Left lung (tissue), 10 donors: ENCODE measurements around the gene CAB39L. TPM values are rescaled to one million over a fixed set of nuclear protein-coding genes. Genes with fewer than 3 reads are reported as not detected.
"Not testable (repeated sequence)": the region's sequence is repeated elsewhere in the genome, so short reads cannot be mapped to it uniquely, and the experiment has no call there.

ENCODE experiments used
- ATAC-seq: fragments of 200-7000 bp; cut with Tn5 transposase; one replicate; pipeline ENCODE4 v1.9.1; 2020; ENCODE audit warnings: moderate library complexity
- DNase-seq, 4 donors: peaks; one replicate each; pipeline ENCODE4 v3.0.0-alpha.2; 2013 to 2020
- H3K27ac ChIP-seq, 2 donors: fragments of 200-600 bp; sonication (generic) in 1 of 2; one replicate each; pipeline versions ENCODE4 v1.5.0 to v1.8.0; 2020 to 2021
- H3K27me3 ChIP-seq, 2 donors: fragments of 200-600 bp; sonication (generic) in 1 of 2; one replicate each; pipeline versions ENCODE4 v1.5.0 to v1.8.0; 2020 to 2021
- H3K36me3 ChIP-seq, 2 donors: fragments of 200-600 bp; sonication (generic) in 1 of 2; one replicate each; pipeline versions ENCODE4 v1.5.0 to v1.8.0; 2020 to 2021
- H3K4me1 ChIP-seq, 2 donors: fragments of 200-600 bp; one replicate each; pipeline ENCODE4 v1.8.0; 2021
- H3K4me3 ChIP-seq, 2 donors: fragments of 200-600 bp; sonication (generic) in 1 of 2; one replicate each; pipeline versions ENCODE4 v1.5.0 to v1.8.0; 2020 to 2021; ENCODE audit warnings: mild to moderate bottlenecking in 1 of 2
- H3K9me3 ChIP-seq, 2 donors: fragments of 200-600 bp; sonication (generic) in 1 of 2; one replicate each; pipeline versions ENCODE4 v1.5.0 to v1.8.0; 2020 to 2021
- intact Hi-C, 2 donors: fragments of 100-400 bp; cut with DNase I; formaldehyde crosslinking; loops; one replicate each; pipeline versions ENCODE4 v1.11.2 to v1.14.2; 2022
- polyA plus RNA-seq, 6 donors: library from polyadenylated mRNA; unstranded; fragments of 120-200 nt; gene quantifications; one replicate each; pipeline ENCODE4 v1.2.1, GENCODE V29; 2013; ENCODE audit not compliant: insufficient read length in 6 of 6
- total RNA-seq, 2 donors: library from RNA; stranded (reverse); fragmentation: NEBNext Ultra II Directional; extraction: Animal tissue kit (Norgen Biotek cat#: 25700); gene quantifications; one replicate each; pipeline ENCODE4 v1.2.1, GENCODE V29; 2021
- TF ChIP-seq, protein P1 (sequence below), 2 donors: fragments of 200-600 bp; sonication (generic) in 1 of 2; IDR thresholded peaks; one replicate each; pipeline versions ENCODE4 v1.5.0 to v1.8.0; 2021; ENCODE audit warnings: antibody characterized with exemption in 2 of 2
- donor health status: DM: no; HTN: yes; CAD: no.
- donor health status: DM: no; HTN: no; CAD: no.

CAB39L gene
- total and polyA plus RNA-seq, 8 donors, result 8.6 to 12.8 (median 10.1) TPM

DNA sequence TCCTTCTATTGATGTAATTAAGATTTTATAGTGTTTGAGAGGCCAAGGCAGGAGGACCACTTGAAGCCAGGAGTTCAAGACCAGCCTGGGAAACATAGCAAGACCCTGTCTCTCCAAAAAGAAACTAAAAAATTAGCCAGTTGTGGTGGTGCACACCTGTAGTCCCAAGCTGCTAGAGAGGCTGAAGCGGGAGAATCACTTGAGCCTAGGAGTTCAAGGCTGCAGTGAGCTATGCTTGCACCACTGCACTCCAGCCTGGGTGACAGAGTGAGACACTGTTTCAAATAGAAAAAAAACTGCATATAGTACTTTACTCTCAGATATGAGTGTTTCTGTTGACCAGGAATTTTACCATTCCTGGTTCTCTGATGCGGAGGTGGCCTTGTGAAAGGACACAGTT, 147.2 kb downstream of the CAB39L start:
- H3K4me1 ChIP-seq, result peaks cover 5% of the 10 kb centered on the region in 2 donors
- TF ChIP-seq, protein P1, sequence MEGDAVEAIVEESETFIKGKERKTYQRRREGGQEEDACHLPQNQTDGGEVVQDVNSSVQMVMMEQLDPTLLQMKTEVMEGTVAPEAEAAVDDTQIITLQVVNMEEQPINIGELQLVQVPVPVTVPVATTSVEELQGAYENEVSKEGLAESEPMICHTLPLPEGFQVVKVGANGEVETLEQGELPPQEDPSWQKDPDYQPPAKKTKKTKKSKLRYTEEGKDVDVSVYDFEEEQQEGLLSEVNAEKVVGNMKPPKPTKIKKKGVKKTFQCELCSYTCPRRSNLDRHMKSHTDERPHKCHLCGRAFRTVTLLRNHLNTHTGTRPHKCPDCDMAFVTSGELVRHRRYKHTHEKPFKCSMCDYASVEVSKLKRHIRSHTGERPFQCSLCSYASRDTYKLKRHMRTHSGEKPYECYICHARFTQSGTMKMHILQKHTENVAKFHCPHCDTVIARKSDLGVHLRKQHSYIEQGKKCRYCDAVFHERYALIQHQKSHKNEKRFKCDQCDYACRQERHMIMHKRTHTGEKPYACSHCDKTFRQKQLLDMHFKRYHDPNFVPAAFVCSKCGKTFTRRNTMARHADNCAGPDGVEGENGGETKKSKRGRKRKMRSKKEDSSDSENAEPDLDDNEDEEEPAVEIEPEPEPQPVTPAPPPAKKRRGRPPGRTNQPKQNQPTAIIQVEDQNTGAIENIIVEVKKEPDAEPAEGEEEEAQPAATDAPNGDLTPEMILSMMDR (IDR thresholded peaks at IDR 0.05), result no peak
- H3K36me3 ChIP-seq, result peaks cover 0 to 23% of the 10 kb centered on the region in 2 donors
- H3K27me3 ChIP-seq, result no peaks in the 10 kb centered on the region
- no peak overlapping the region for H3K27ac ChIP-seq
- ATAC-seq (no peak), DNase-seq (no peak)
- intact Hi-C loops, result loop anchor here in 1 of 2 donors (5.0 kb wide), 1 partner anchor 311 kb away; no protein-coding TSS in a partner anchor
- no peak overlapping the region for H3K4me3 ChIP-seq
- H3K9me3 ChIP-seq, result no peaks in the 10 kb centered on the region

DNA sequence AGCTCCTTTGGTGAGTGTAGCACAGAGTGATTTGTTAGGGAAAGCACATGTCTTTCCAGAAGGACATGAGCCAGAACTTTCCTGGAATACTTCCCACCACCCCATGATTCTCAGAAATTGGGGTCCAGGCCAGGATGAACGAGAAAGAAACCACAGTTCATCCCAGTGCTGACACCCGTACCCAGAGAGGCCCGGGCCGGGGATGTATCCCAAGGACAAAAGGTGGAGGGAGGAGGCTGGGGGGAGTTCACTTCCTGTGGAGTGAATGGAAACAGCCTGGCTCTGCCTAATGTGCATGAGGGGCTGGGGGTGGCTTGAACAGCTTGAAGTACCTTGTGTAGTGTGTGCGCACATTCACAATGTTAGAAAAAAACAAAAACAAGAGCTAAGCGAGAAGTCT, 148.6 kb downstream of the CAB39L start:
- Histone ChIP-seq H3K4me3 (no peak overlapping the region), H3K9me3 (no peaks in the 10 kb centered on the region), H3K36me3 (peaks cover 0 to 32% of the 10 kb centered on the region in 2 donors), H3K27me3 (no peaks in the 10 kb centered on the region), H3K27ac (no peak overlapping the region), H3K4me1 (peaks cover 0 to 5% of the 10 kb centered on the region in 2 donors)
- ATAC-seq (no peak), DNase-seq (peak in 1 of 4 donors; percentile 39)
- TF ChIP-seq, protein P1 (IDR thresholded peaks at IDR 0.05), result no peak
- intact Hi-C loops, result loop anchor here in 1 of 2 donors (5.0 kb wide), 1 partner anchor 312 kb away; no protein-coding TSS in a partner anchor

DNA sequence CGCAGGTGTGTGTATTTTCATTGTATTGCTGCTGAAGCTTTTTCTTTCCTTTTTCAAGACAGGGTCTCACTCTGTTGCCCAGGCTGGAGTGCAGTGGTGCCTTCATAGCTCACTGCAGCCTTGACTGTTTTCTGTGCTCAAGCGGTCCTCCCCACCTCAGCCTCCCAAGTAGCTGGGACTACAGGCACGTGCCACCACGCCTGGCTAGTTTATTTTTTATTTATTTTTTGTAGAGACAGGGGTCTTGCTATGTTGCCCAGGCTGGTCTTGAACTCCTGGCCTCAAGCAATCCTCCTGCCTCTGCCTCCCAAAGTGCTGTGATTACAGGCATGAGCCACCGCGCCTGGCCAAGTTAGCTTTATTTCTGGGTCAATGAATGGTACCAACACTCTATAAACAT, 149.1 kb downstream of the CAB39L start:
- H3K9me3 ChIP-seq, H3K27ac ChIP-seq, H3K27me3 ChIP-seq, DNase-seq, ATAC-seq, H3K4me3 ChIP-seq, H3K4me1 ChIP-seq: not testable (repeated sequence)
- peaks cover 0 to 32% of the 10 kb centered on the region in 2 donors for H3K36me3 ChIP-seq
- intact Hi-C loops, result loop anchor here in 1 of 2 donors (5.0 kb wide), 1 partner anchor 313 kb away; no protein-coding TSS in a partner anchor

DNA sequence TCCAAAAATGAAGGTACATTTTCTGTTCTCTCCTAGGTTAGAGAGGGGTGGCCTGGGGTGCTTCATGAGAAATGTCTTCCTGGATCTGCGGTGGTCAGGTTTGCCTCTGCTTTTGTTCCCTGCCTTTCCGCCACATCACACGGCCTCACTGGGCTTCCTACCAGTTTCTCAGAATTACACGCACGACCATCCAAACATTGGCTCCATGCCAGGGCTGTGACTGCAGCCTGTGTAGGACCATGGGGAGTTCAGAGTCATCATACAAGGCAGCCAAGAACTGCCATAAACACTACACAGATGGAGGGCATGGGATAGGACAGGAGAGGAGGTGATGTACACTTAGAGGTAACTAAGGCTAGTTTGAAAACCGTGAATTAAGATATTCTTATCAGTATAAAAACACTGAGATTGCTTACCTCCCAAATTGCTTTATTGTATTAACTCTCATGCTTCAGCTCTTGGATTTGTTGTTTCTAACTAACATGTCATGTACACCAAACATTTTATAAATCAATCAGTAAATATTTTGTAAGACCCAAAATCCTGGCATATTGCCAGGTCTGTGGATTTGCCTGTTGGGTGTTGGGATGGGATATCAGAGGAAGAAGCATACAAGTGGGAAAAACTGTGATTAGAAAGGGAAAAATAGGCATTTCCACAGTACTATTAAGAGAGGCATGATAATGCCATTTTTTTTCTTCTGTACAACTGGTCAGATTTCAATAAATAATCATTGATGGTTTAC, 150.9 kb downstream of the CAB39L start:
- TF ChIP-seq, protein P1 (IDR thresholded peaks at IDR 0.05), result no peak
- peak; percentile 32 for ATAC-seq
- Histone ChIP-seq H3K27ac (peak overlapping the region in 1 of 2 donors; percentile 2), H3K9me3 (no peaks in the 10 kb centered on the region), H3K4me1 (peaks cover 0 to 5% of the 10 kb centered on the region in 2 donors), H3K36me3 (peaks cover 0 to 32% of the 10 kb centered on the region in 2 donors), H3K27me3 (no peaks in the 10 kb centered on the region), H3K4me3 (no peak overlapping the region)
- intact Hi-C loops, result no loop called here
- DNase-seq, result peak in 2 of 4 donors; percentile 73 to 90

DNA sequence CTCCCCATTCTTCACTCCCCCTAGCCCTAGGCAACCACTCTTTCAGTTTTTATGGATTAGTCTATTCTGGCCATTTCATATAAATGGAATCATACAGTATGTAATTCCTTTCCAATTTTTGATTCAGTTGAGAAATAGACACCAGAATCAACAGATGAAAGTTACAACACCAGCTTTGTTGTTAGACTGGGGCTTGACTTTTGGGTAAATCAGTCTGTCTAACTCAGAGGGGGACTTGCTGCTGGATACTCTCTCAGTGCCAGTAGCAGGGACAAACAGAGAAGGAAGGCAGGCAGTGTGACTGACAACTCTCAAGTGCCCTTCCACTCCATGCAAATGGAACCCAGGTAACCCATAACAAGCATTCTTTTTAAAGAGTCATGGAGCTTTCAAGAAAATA, 155.4 kb downstream of the CAB39L start:
- ATAC-seq, result no peak
- Histone ChIP-seq H3K36me3 (peaks cover 0 to 28% of the 10 kb centered on the region in 2 donors), H3K9me3 (no peaks in the 10 kb centered on the region), H3K27me3 (no peaks in the 10 kb centered on the region), H3K4me1 (peaks cover 0 to 5% of the 10 kb centered on the region in 2 donors), H3K4me3 (no peak overlapping the region), H3K27ac (no peak overlapping the region)
- TF ChIP-seq, protein P1 (IDR thresholded peaks at IDR 0.05), result no peak
- no peak for DNase-seq
- intact Hi-C loops, result loop anchor here in 1 of 2 donors (10.0 kb wide), 1 partner anchor 184 kb away; no protein-coding TSS in a partner anchor
